GM23248 (cell line): Measurements from ENCODE around the gene PHOSPHO2. TPM values are rescaled to one million over a fixed set of nuclear protein-coding genes. Genes with fewer than 3 reads are reported as not detected.
A peak's percentile ranks its signal among the peaks of the same experiment; 100 is the strongest.

Experiments used
- DNase-seq: peaks from one replicate; pipeline ENCODE4 v3.0.0-alpha.2; 2015
- H2AFZ ChIP-seq: fragments of 200-600 bp; sonication (generic); 2 replicates; pipeline ENCODE4 v1.6.1; 2016; ENCODE audit warnings: antibody characterized with exemption
- H3F3A ChIP-seq: fragments of 200-600 bp; sonication (generic); 2 replicates; pipeline ENCODE4 v1.6.1; 2016; ENCODE audit warnings: mild to moderate bottlenecking, antibody characterized with exemption, mixed run types; ENCODE audit not compliant: insufficient read depth
- H3K27ac ChIP-seq: fragments of 200-600 bp; sonication (generic); 2 replicates; pipeline ENCODE4 v1.5.1; 2016; ENCODE audit warnings: mild to moderate bottlenecking
- H3K27me3 ChIP-seq: fragments of 200-600 bp; sonication (generic); replicated peaks from 2 replicates; pipeline ENCODE4 v1.6.1; 2016; ENCODE audit warnings: mild to moderate bottlenecking; ENCODE audit not compliant: insufficient read depth
- H3K36me3 ChIP-seq: fragments of 200-600 bp; sonication (generic); 2 replicates; pipeline ENCODE4 v1.6.1; 2016; ENCODE audit warnings: low read depth, mild to moderate bottlenecking
- H3K4me1 ChIP-seq: fragments of 200-600 bp; sonication (generic); 2 replicates; pipeline ENCODE4 v1.6.1; 2016; ENCODE audit warnings: mild to moderate bottlenecking; ENCODE audit not compliant: insufficient read depth
- H3K4me2 ChIP-seq: fragments of 200-600 bp; sonication (generic); one replicate; pipeline ENCODE4 v1.6.1; 2016; ENCODE audit warnings: mild to moderate bottlenecking; ENCODE audit not compliant: unreplicated experiment
- H3K4me3 ChIP-seq: fragments of 200-600 bp; sonication (generic); 2 replicates; pipeline ENCODE4 v1.5.1; 2016; ENCODE audit warnings: mild to moderate bottlenecking
- H3K79me2 ChIP-seq: fragments of 200-600 bp; sonication (generic); 2 replicates; pipeline ENCODE4 v1.6.1; 2016; ENCODE audit warnings: mild to moderate bottlenecking; ENCODE audit not compliant: insufficient read depth
- H3K9ac ChIP-seq: fragments of 200-600 bp; sonication (generic); 2 replicates; pipeline ENCODE4 v1.6.1; 2016; ENCODE audit warnings: mild to moderate bottlenecking
- H3K9me2 ChIP-seq: fragments of 200-600 bp; sonication (generic); 2 replicates; pipeline ENCODE4 v1.6.1; 2016; ENCODE audit warnings: mixed run types, mild to moderate bottlenecking, moderate library complexity; ENCODE audit not compliant: insufficient read depth
- H3K9me3 ChIP-seq: fragments of 200-600 bp; sonication (generic); one replicate; pipeline ENCODE4 v1.6.1; 2017; ENCODE audit warnings: low read depth
- H4K20me1 ChIP-seq: fragments of 200-600 bp; sonication (generic); 2 replicates; pipeline ENCODE4 v1.6.0; 2016; ENCODE audit not compliant: insufficient read depth
- EZH2 ChIP-seq: fragments of 200-600 bp; sonication (generic); IDR thresholded peaks from 2 replicates; pipeline ENCODE4 v1.6.1; 2018; ENCODE audit warnings: antibody characterized with exemption, mild to moderate bottlenecking; ENCODE audit not compliant: insufficient read depth, poor library complexity, severe bottlenecking
- EZH2phosphoT487 ChIP-seq: fragments of 200-600 bp; sonication (generic); IDR thresholded peaks from 2 replicates; pipeline ENCODE4 v1.6.1; 2018; ENCODE audit warnings: antibody characterized with exemption, moderate library complexity, mild to moderate bottlenecking, low read depth; ENCODE audit not compliant: insufficient read depth
- WGBS, 2 experiments: methylation state at CpG; one replicate each; pipeline ENCODE4 v1.1.6; 2015 to 2017; ENCODE audit warnings: low lambda C conversion rate in 2 of 2, low coverage in 1 of 2; ENCODE audit errors: missing lambda C conversion rate in 2 of 2; 5-methylcytosine and 5-hydroxymethylcytosine counted together
- in situ Hi-C: fragments of 300-500 bp; cut with MboI; formaldehyde crosslinking; loops from 2 replicates; pipeline ENCODE4 v1.15.0; 2020
- polyA plus RNA-seq: library from polyadenylated mRNA; unstranded; fragments of >200 nt; fragmentation: Nextera tagmentation; extraction: Ambion mirVana; gene quantifications from 2 replicates; pipeline ENCODE4 v1.2.1, GENCODE V29; 2016
- total RNA-seq: library from RNA; depleted of rRNA; stranded (reverse); fragments of >200 nt; shearing (Covaris generic); gene quantifications from 2 replicates; pipeline ENCODE4 v1.2.3, GENCODE V29; 2014

PHOSPHO2 gene
- total and polyA plus RNA-seq, 2 experiments from 2014 or later = 0.86 to 3.6 TPM

DNA sequence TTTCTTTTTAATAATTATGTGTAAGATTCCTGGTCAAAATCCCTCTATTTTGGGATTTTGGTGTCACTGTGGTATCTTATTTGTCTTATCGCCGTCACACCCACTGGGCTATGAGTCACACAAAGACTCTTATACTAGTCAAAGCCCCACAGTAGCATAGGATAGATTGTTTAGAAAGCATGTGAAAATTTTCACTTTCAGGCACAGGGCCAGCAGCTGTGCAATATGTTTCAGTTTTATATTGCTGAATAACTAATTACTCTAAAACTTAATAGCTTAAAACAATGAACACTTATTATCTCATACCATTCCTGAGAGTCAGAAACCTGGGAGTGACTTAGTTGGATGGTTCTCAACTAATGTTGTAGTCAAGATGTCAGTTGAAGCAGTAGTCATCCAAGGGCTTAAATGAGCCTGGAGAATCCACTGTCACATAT, 24.0 kb upstream of the PHOSPHO2 start:
- in situ Hi-C loops = no loop called here
- no peaks in the 10 kb centered on the region for H3K9me3 ChIP-seq
- no peaks in the 10 kb centered on the region for H3F3A ChIP-seq
- H3K9ac ChIP-seq = no peak overlapping the region
- no peak overlapping the region for H2AFZ ChIP-seq
- no peaks in the 10 kb centered on the region for H3K27me3 ChIP-seq
- TF ChIP-seq EZH2 (no peak), EZH2phosphoT487 (no peak)
- H3K4me2 ChIP-seq = no peak overlapping the region
- H3K27ac ChIP-seq = no peak overlapping the region
- H3K4me1 ChIP-seq = peaks cover 14% of the 10 kb centered on the region
- H3K4me3 ChIP-seq = no peak overlapping the region
- DNase-seq = peak; percentile 52
- H3K36me3 ChIP-seq = no peaks in the 10 kb centered on the region
- 67 to 81% methylated on average over 2 of the region's 2 CpGs for WGBS, 2 experiments
- no peaks in the 10 kb centered on the region for H4K20me1 ChIP-seq
- no peaks in the 10 kb centered on the region for H3K9me2 ChIP-seq
- no peaks in the 10 kb centered on the region for H3K79me2 ChIP-seq

DNA sequence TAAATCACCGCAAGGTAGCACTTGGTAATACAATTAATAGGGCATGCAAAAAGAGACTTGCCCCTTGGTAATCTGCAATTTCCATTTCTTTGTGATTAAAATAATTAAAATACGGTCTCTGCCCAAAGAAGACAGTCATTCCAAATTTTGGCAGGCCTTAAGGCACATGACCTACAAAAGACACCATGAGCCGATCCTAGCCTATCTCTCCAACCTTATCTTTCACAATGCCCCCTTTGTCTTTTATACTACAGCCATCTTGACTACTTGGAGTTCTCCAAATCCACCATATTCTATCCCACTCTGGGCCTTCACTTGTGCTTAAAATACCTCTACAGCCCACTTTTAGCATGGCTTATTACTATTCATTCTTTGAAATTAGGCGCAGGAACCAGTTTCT, 23.3 kb upstream of the PHOSPHO2 start:
- DNase-seq = no peak
- H3K27me3 ChIP-seq = no peaks in the 10 kb centered on the region
- no peak for TF ChIP-seq EZH2
- TF ChIP-seq EZH2phosphoT487 = no peak

DNA sequence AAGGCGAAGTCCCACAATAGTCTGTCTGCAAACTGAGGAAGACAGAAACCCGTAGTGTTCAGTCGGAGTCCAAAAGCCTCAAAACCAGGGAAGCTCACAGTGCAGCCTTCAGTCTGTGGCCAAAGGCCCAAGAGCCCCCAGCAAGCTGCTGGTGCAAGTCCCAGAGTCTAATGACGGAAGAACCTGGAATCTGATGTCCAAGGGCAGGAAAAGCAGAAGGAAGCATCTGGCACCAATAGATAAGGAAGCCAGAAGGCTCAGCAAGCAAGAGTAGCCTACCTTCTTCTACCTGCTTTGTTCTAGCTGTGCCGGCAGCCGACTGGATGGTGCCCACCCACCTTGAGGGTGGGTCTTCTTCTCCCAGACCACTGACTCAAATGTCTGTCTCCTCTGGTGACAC, 21.9 kb upstream of the PHOSPHO2 start:
- H2AFZ ChIP-seq = no peak overlapping the region
- no peak overlapping the region for H3K9ac ChIP-seq
- WGBS, 2 experiments = 76 to 83% methylated on average over 6 of the region's 6 CpGs
- no peaks in the 10 kb centered on the region for H3K27me3 ChIP-seq
- no peak overlapping the region for H3K4me3 ChIP-seq
- no peak overlapping the region for H3K4me2 ChIP-seq
- H3K4me1 ChIP-seq = peaks cover 9% of the 10 kb centered on the region; the same call in 1 of the 2 replicates
- no peaks in the 10 kb centered on the region for H3K36me3 ChIP-seq
- H3K27ac ChIP-seq = no peak overlapping the region
- no peaks in the 10 kb centered on the region for H4K20me1 ChIP-seq
- no peak for DNase-seq
- no peaks in the 10 kb centered on the region for H3K9me2 ChIP-seq
- H3F3A ChIP-seq = no peaks in the 10 kb centered on the region
- no peaks in the 10 kb centered on the region for H3K9me3 ChIP-seq
- in situ Hi-C loops = no loop called here
- H3K79me2 ChIP-seq = no peaks in the 10 kb centered on the region
- TF ChIP-seq EZH2 = no peak
- no peak for TF ChIP-seq EZH2phosphoT487

More for the DNA sequence above, 23.3 kb upstream of the PHOSPHO2 start:
- Histone ChIP-seq H3K79me2 (no peaks in the 10 kb centered on the region), H3K9me3 (no peaks in the 10 kb centered on the region), H4K20me1 (no peaks in the 10 kb centered on the region), H3K4me3 (no peak overlapping the region), H3K27ac (no peak overlapping the region), H2AFZ (no peak overlapping the region), H3K9me2 (no peaks in the 10 kb centered on the region), H3F3A (no peaks in the 10 kb centered on the region), H3K4me1 (peaks cover 9% of the 10 kb centered on the region; the same call in 1 of the 2 replicates), H3K4me2 (no peak overlapping the region), H3K9ac (no peak overlapping the region), H3K36me3 (no peaks in the 10 kb centered on the region)
- in situ Hi-C loops = no loop called here
- WGBS, 2 experiments = 77 to 79% methylated on average over 4 of the region's 4 CpGs

DNA sequence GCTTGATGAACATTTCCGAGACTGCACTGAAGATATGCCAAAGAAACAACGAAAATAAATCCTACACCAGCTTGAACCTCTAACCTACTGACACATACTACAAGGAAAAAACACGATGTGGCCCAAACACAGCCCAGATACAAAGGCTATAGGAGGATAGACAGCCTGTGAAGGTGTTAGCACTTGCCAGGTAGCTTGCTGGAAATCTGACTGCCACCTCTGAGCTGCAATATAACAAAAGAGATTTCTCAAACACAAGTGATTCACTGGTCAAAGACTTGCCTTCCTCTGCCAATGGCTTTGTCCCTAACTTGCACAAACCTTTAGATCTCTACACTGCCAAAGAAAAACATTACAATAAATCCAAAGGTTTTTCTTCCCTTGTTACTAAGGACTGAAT, 21.2 kb upstream of the PHOSPHO2 start:
- Histone ChIP-seq H3K4me3 (no peak overlapping the region), H3K27me3 (no peaks in the 10 kb centered on the region), H3K9me3 (no peaks in the 10 kb centered on the region), H3F3A (no peaks in the 10 kb centered on the region), H3K4me2 (no peak overlapping the region), H4K20me1 (no peaks in the 10 kb centered on the region), H2AFZ (no peak overlapping the region), H3K9me2 (no peaks in the 10 kb centered on the region), H3K9ac (no peak overlapping the region), H3K36me3 (no peaks in the 10 kb centered on the region), H3K4me1 (peaks cover 9% of the 10 kb centered on the region; the same call in 1 of the 2 replicates), H3K27ac (no peak overlapping the region), H3K79me2 (no peaks in the 10 kb centered on the region)
- WGBS, 2 experiments = 55 to 57% methylated on average over 3 of the region's 3 CpGs
- no peak for DNase-seq
- in situ Hi-C loops = no loop called here
- TF ChIP-seq EZH2phosphoT487 (no peak), EZH2 (no peak)

DNA sequence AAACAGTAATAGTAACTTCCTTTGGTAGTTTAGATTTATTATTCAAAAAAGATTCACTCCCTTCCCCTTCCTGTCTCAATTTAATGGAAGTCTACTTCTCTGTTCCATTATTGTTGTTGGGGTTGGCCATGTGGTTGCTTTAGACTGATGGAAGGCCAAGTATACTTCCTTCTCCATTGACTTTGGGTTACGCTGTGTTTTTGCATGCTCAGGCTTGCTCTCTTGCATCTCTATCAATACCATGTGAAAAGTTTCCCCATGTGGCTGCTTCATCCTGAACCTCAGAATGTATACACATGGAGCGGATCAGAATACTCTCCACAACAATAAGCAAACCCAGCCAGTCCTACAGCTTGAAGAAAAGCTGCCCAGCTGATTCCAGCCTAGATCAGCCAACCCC, 20.3 kb upstream of the PHOSPHO2 start:
- no peaks in the 10 kb centered on the region for H3K27me3 ChIP-seq
- no peaks in the 10 kb centered on the region for H4K20me1 ChIP-seq
- H3K4me3 ChIP-seq = no peak overlapping the region
- H3F3A ChIP-seq = no peaks in the 10 kb centered on the region
- H3K9me3 ChIP-seq = no peaks in the 10 kb centered on the region
- H3K36me3 ChIP-seq = no peaks in the 10 kb centered on the region
- no peak for DNase-seq
- no peak overlapping the region for H2AFZ ChIP-seq
- H3K4me1 ChIP-seq = peaks cover 9% of the 10 kb centered on the region; the same call in 1 of the 2 replicates
- 66 to 79% methylated on average over 2 of the region's 2 CpGs for WGBS, 2 experiments
- no peaks in the 10 kb centered on the region for H3K9me2 ChIP-seq
- in situ Hi-C loops = no loop called here
- TF ChIP-seq EZH2 = no peak
- TF ChIP-seq EZH2phosphoT487 = no peak
- no peak overlapping the region for H3K9ac ChIP-seq
- H3K27ac ChIP-seq = no peak overlapping the region
- no peak overlapping the region for H3K4me2 ChIP-seq
- no peaks in the 10 kb centered on the region for H3K79me2 ChIP-seq
